NCI-H524 treated with DMSO at 0.1 percent for 48 hours (cell line): ENCODE results near the gene COMMD8.

ENCODE experiments used
- DNase-seq: peaks from one replicate; lab custom pipeline; 2025; lab: John Stamatoyannopoulos, UW

COMMD8 gene

GRCh38 chr4:47471591-47471990 lies 8.1 kb upstream of the COMMD8 start:
- DNase-seq = no peak

- DNase-seq = no peak
These were observed 7.6 kb upstream of the COMMD8 start for GRCh38 chr4:47471064-47471463.

- DNase-seq = no peak
These were observed 6.4 kb upstream of the COMMD8 start for GRCh38 chr4:47469951-47470350.

- DNase-seq = no peak
These were observed 5.3 kb upstream of the COMMD8 start for GRCh38 chr4:47468706-47469365.

- no peak for DNase-seq
These were observed 2.7 kb upstream of the COMMD8 start for GRCh38 chr4:47466056-47466785.

- no peak for DNase-seq
These were observed 1.5 kb upstream of the COMMD8 start for GRCh38 chr4:47465004-47465403.

GRCh38 chr4:47462799-47463234 lies 685 bp downstream of the COMMD8 start:
- DNase-seq = peak; percentile 33

GRCh38 chr4:47451657-47452056 lies 11.8 kb downstream of the COMMD8 start:
- no peak for DNase-seq

- no peak for DNase-seq
These were observed 19.5 kb downstream of the COMMD8 start for GRCh38 chr4:47444031-47444430.

- no peak for DNase-seq
These were observed 20.5 kb downstream of the COMMD8 start for GRCh38 chr4:47442980-47443379.

- DNase-seq = no peak
These were observed 28.6 kb downstream of the COMMD8 start for GRCh38 chr4:47434931-47435330.

- no peak for DNase-seq
These were observed 30.8 kb downstream of the COMMD8 start for GRCh38 chr4:47432749-47433148.

GRCh38 chr4:47427935-47428334 lies 35.6 kb downstream of the COMMD8 start:
- no peak for DNase-seq

GRCh38 chr4:47425628-47426027 lies 37.9 kb downstream of the COMMD8 start:
- no peak for DNase-seq

- DNase-seq = no peak
These were observed 44.2 kb downstream of the COMMD8 start for GRCh38 chr4:47419296-47419695.

GRCh38 chr4:47418147-47418546 lies 45.4 kb downstream of the COMMD8 start:
- DNase-seq = no peak

GRCh38 chr4:47415719-47416118 lies 47.8 kb downstream of the COMMD8 start:
- DNase-seq = no peak

- no peak for DNase-seq
These were observed 50.0 kb downstream of the COMMD8 start for GRCh38 chr4:47413521-47413920.

- DNase-seq = no peak
These were observed 53.2 kb downstream of the COMMD8 start for GRCh38 chr4:47410271-47410670.

GRCh38 chr4:47406408-47406807 lies 57.1 kb downstream of the COMMD8 start:
- DNase-seq = no peak
